D721Med (cell line): ENCODE results near the gene SPHK2.
"Not testable (repeated sequence)": the region's sequence is repeated elsewhere in the genome, so short reads cannot be mapped to it uniquely, and the experiment has no call there.

Experiments
- DNase-seq: peaks from one replicate; pipeline ENCODE4 v3.0.0; 2011; ENCODE audit warnings: low spot score; ENCODE audit not compliant: insufficient read length
- FAIRE-seq: peaks from 2 replicates; lab custom pipeline; 2011; peaks lifted over from hg19 to GRCh38; lab: Jason Lieb, UNC
- CTCF ChIP-seq: IDR thresholded peaks from 2 replicates; pipeline ENCODE4 v1.5.1; 2012; ENCODE audit warnings: mild to moderate bottlenecking, control low read depth; ENCODE audit not compliant: insufficient read depth; ENCODE audit errors: missing control alignments

SPHK2 gene

GRCh38 chr19:48651683-48652048, 32.4 kb downstream of the SPHK2 start:
- TF ChIP-seq CTCF: no peak
- no peak for DNase-seq
- no peak for FAIRE-seq

- DNase-seq: no peak
- no peak for TF ChIP-seq CTCF
- no peak for FAIRE-seq
Observed at GRCh38 chr19:48654299-48655059, 35.2 kb downstream of the SPHK2 start.

- FAIRE-seq (no peak), DNase-seq (no peak)
- TF ChIP-seq CTCF: no peak
Observed at GRCh38 chr19:48656840-48657474, 37.7 kb downstream of the SPHK2 start.

GRCh38 chr19:48657828-48658227, 38.5 kb downstream of the SPHK2 start:
- not testable (repeated sequence) for DNase-seq, FAIRE-seq

- DNase-seq (no peak), FAIRE-seq (no peak)
- no peak for TF ChIP-seq CTCF
Observed at GRCh38 chr19:48658483-48658882, 39.2 kb downstream of the SPHK2 start.

- FAIRE-seq: no peak
Observed at GRCh38 chr19:48659768-48660167, 40.5 kb downstream of the SPHK2 start.

More at GRCh38 chr19:48659768-48660167, 40.5 kb downstream of the SPHK2 start:
- DNase-seq: no peak
- no peak for TF ChIP-seq CTCF
